Endodermal cell (in vitro differentiated cells): ENCODE results near the gene CCT6A. TPM values are rescaled to one million over a fixed set of nuclear protein-coding genes. Genes with fewer than 3 reads are reported as not detected.
"Not testable (repeated sequence)": the region's sequence is repeated elsewhere in the genome, so short reads cannot be mapped to it uniquely, and the experiment has no call there.

ENCODE experiments used
- DNase-seq: peaks from one replicate; pipeline ENCODE4 v3.0.0-alpha.2; 2017
- H3K27ac ChIP-seq: 2 replicates; pipeline ENCODE4 v1.5.1; 2013; ENCODE audit warnings: mild to moderate bottlenecking, low read depth, low read length, moderate library complexity
- H3K27me3 ChIP-seq: 2 replicates; pipeline ENCODE4 v1.6.1; 2013; ENCODE audit warnings: mild to moderate bottlenecking, low read length, moderate library complexity; ENCODE audit not compliant: insufficient read depth, control insufficient read depth, poor library complexity, severe bottlenecking
- H3K36me3 ChIP-seq: 2 replicates; pipeline ENCODE4 v1.7.0; 2013; ENCODE audit warnings: mild to moderate bottlenecking, low read length, moderate library complexity; ENCODE audit not compliant: control insufficient read depth, insufficient read depth
- H3K4me1 ChIP-seq: one replicate; pipeline ENCODE4 v1.7.0; 2013; ENCODE audit warnings: low read length; ENCODE audit not compliant: control insufficient read depth, insufficient read depth
- H3K4me3 ChIP-seq: 2 replicates; pipeline ENCODE4 v1.5.1; 2013; ENCODE audit warnings: mild to moderate bottlenecking, low read length, moderate library complexity
- H3K9ac ChIP-seq: 2 replicates; pipeline ENCODE4 v1.6.1; 2013; ENCODE audit warnings: mild to moderate bottlenecking, low read length, moderate library complexity; ENCODE audit not compliant: poor library complexity, severe bottlenecking; ENCODE audit errors: extremely low read depth
- H3K9me3 ChIP-seq: 2 replicates; pipeline ENCODE4 v1.6.1; 2013; ENCODE audit warnings: mild to moderate bottlenecking, low read length, moderate library complexity; ENCODE audit not compliant: control insufficient read depth
- H3K27ac Mint-ChIP-seq: 2 replicates; pipeline ENCODE4 v1.8.0; 2020; ENCODE audit warnings: mixed read lengths
- H3K27me3 Mint-ChIP-seq: 2 replicates; pipeline ENCODE4 v1.8.0; 2021; ENCODE audit warnings: mild to moderate bottlenecking, mixed read lengths; ENCODE audit not compliant: insufficient read depth
- H3K36me3 Mint-ChIP-seq: 2 replicates; pipeline ENCODE4 v1.8.0; 2020; ENCODE audit warnings: low read depth, mixed read lengths
- H3K4me1 Mint-ChIP-seq: 2 replicates; pipeline ENCODE4 v1.8.0; 2020; ENCODE audit warnings: mixed read lengths
- H3K4me3 Mint-ChIP-seq: 2 replicates; pipeline ENCODE4 v1.8.0; 2020; ENCODE audit warnings: mild to moderate bottlenecking, moderate library complexity, mixed read lengths
- H3K9me3 Mint-ChIP-seq: 2 replicates; pipeline ENCODE4 v1.8.0; 2020; ENCODE audit warnings: mild to moderate bottlenecking, mixed read lengths
- CTCF ChIP-seq: fragments of 200-600 bp; sonication (generic); conservative IDR thresholded peaks from 2 replicates; pipeline ENCODE4 v1.5.0; 2021; ENCODE audit warnings: antibody characterized with exemption, mild to moderate bottlenecking
- WGBS, 2 experiments: methylation state at CpG; one replicate each; pipeline versions ENCODE4 v1.1.5 to v1.1.7; 2013; ENCODE audit warnings: missing lambda C conversion rate in 2 of 2, mixed read lengths in 1 of 2; ENCODE audit not compliant: insufficient coverage in 1 of 2, insufficient read length in 1 of 2; 5-methylcytosine and 5-hydroxymethylcytosine counted together
- total RNA-seq, 2 donors: library from RNA; stranded (reverse); fragmentation: NEBNext Ultra II Directional in 1 of 2; extraction: Animal tissue kit (Norgen Biotek cat#: 25700) in 1 of 2; gene quantifications; 2 replicates in 1 of 2; 3 replicates in 1 of 2; pipeline ENCODE4 v1.2.1, GENCODE V29; 2021

Gene CCT6A
- total RNA-seq, 2 donors from 2014 or later = 225 to 230 TPM

DNA sequence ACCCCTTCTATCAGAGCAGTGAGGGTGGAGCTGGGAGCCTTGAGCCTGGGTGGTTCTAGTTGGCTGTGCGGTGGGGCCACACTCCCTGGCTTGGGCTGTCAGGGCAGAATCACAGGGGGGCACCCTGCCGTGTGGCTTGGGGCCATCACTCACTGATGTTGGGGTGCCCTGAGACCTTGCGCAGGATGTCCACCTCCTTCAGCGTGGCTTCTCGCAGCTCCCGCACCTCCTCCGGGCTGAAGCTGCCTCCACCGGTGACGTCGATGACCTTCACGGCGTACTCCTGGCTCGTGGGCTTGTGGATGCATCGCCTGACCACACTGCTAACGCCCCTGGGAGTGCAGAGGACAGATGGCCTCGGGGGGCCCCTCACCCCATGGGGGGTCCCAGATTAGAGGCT lies 35.9 kb downstream of the CCT6A start:
- no peak for DNase-seq
- no peak for TF ChIP-seq CTCF
- Mint-ChIP-seq H3K27ac (no peak overlapping the region), H3K9me3 (no peaks in the 10 kb centered on the region), H3K36me3 (peaks cover 16% of the 10 kb centered on the region), H3K27me3 (no peaks in the 10 kb centered on the region), H3K4me1 (no peaks in the 10 kb centered on the region), H3K4me3 (no peak overlapping the region)
- H3K27ac ChIP-seq = no peak overlapping the region
- WGBS, 2 experiments = 94% methylated on average over 11 to 16 of the region's 16 CpGs
- no peaks in the 10 kb centered on the region for H3K9me3 ChIP-seq
- no peaks in the 10 kb centered on the region for H3K27me3 ChIP-seq
- no peak overlapping the region for H3K4me3 ChIP-seq
- H3K9ac ChIP-seq = no peak overlapping the region
- no peaks in the 10 kb centered on the region for H3K36me3 ChIP-seq
- H3K4me1 ChIP-seq = no peaks in the 10 kb centered on the region

- Histone ChIP-seq H3K27ac (no peak overlapping the region), H3K9ac (no peak overlapping the region), H3K36me3 (no peaks in the 10 kb centered on the region), H3K4me1 (no peaks in the 10 kb centered on the region), H3K9me3 (no peaks in the 10 kb centered on the region), H3K4me3 (no peak overlapping the region), H3K27me3 (no peaks in the 10 kb centered on the region)
- Mint-ChIP-seq H3K36me3 (peaks cover 10% of the 10 kb centered on the region), H3K27ac (no peak overlapping the region), H3K4me3 (no peak overlapping the region), H3K4me1 (no peaks in the 10 kb centered on the region), H3K9me3 (peaks cover 13% of the 10 kb centered on the region), H3K27me3 (no peaks in the 10 kb centered on the region)
- DNase-seq = no peak
- no peak for TF ChIP-seq CTCF
- WGBS, 2 experiments = 91 to 100% methylated on average over 2 to 3 of the region's 3 CpGs
Observed at GRCh38 chr7:56091591-56091990, 40.0 kb downstream of the CCT6A start.

DNA sequence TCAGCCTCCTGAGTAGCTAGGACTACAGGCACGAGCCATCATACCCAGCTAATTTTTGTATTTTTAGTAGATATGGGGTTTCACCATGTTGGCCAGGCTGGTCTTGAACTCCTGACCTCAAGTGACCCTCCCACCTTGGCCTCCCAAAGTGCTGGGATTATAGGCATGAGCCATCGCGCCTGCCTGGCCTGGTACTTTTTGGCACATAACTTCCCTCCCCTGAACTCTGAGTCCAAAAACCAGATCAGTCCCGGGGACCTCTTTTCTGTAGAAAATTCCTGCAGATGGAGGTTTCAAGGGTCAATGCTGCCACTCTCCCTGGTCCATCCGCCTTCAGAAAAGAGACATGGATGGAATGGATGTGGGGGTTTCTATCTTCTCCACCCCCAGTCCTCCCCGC lies 40.8 kb downstream of the CCT6A start:
- H3K9me3 Mint-ChIP-seq = peaks cover 18% of the 10 kb centered on the region
- 96 to 100% methylated on average over 3 to 6 of the region's 6 CpGs for WGBS, 2 experiments
- not testable (repeated sequence) for H3K9ac ChIP-seq

More for the DNA sequence above, 40.8 kb downstream of the CCT6A start:
- not testable (repeated sequence) for DNase-seq, H3K36me3 Mint-ChIP-seq, H3K27me3 ChIP-seq, H3K4me3 Mint-ChIP-seq, H3K4me3 ChIP-seq, H3K27ac ChIP-seq, H3K4me1 ChIP-seq, H3K4me1 Mint-ChIP-seq, H3K9me3 ChIP-seq, H3K27me3 Mint-ChIP-seq, H3K27ac Mint-ChIP-seq, H3K36me3 ChIP-seq
